Adrenal gland (tissue), 12 donors: ENCODE measurements around the gene STAP2. TPM values are rescaled to one million over a fixed set of nuclear protein-coding genes. Genes with fewer than 3 reads are reported as not detected.

ENCODE experiments used
- DNase-seq, 7 donors: peaks; one replicate each; pipeline ENCODE4 v3.0.0-alpha.2; 2019 to 2020
- H3K27ac ChIP-seq, 5 donors: fragments of 200-600 bp; sonication (generic) in 4 of 5; 1 replicate in 3 of 5; 2 replicates in 2 of 5; pipeline versions ENCODE4 v1.5.1 to v1.8.0; 2016 to 2020; ENCODE audit warnings: mild to moderate bottlenecking in 1 of 5
- H3K27me3 ChIP-seq: fragments of 200-600 bp; 2 replicates; pipeline ENCODE4 v1.8.0; 2021
- H3K36me3 ChIP-seq, 2 donors: fragments of 200-600 bp; replicated peaks in 1 of 2; 1 replicate in 1 of 2; 2 replicates in 1 of 2; pipeline versions ENCODE4 v1.5.1 to v1.8.0; 2018 to 2022
- H3K4me1 ChIP-seq, 2 donors: fragments of 200-600 bp; replicated peaks in 1 of 2; 1 replicate in 1 of 2; 2 replicates in 1 of 2; pipeline versions ENCODE4 v1.5.1 to v1.8.0; 2018 to 2021
- H3K4me3 ChIP-seq, 4 donors: fragments of 200-600 bp; sonication (generic) in 3 of 4; one replicate each; pipeline ENCODE4 v1.5.1; 2016 to 2018
- H3K9me3 ChIP-seq, 3 donors: fragments of 200-600 bp; sonication (generic) in 1 of 3; replicated peaks in 1 of 3; 1 replicate in 2 of 3; 2 replicates in 1 of 3; pipeline versions ENCODE4 v1.5.1 to v1.8.0; 2016 to 2021
- POLR2A ChIP-seq, 2 donors: fragments of 450-650 bp; IDR thresholded peaks; one replicate each; pipeline ENCODE4 v1.6.1; 2017; ENCODE audit warnings: antibody characterized with exemption in 2 of 2, mild to moderate bottlenecking in 2 of 2, moderate library complexity in 1 of 2
- WGBS, 4 donors: extraction: QIAGEN DNeasy Blood & Tissue Kit in 2 of 4; methylation state at CpG; one replicate each; pipeline versions ENCODE4 v1.1.5 to v1.1.7; 2013 to 2017; 5-methylcytosine and 5-hydroxymethylcytosine counted together
- intact Hi-C, 2 donors: fragments of 100-400 bp; cut with DNase I; formaldehyde crosslinking; loops; one replicate each; pipeline versions ENCODE4 v1.14.1 to v1.15.0; 2022 to 2023
- polyA plus RNA-seq, 3 donors: library from polyadenylated mRNA; stranded (reverse); fragments of 200-250 nt in 2 of 3; fragments of 350-450 nt in 1 of 3; fragmentation: Illumina TruSeq in 1 of 3; extraction: RNeasy Lipid Tissue Mini Kit (QIAGEN cat#74804) in 1 of 3; gene quantifications; one replicate each; pipeline ENCODE4 v1.2.3, GENCODE V29; 2013 to 2014
- total RNA-seq, 9 donors: library from RNA; depleted of rRNA in 4 of 9; stranded (reverse); fragments of >200 nt in 4 of 9; fragments of 120-200 nt in 1 of 9; fragmentation: NEBNext Ultra II Directional in 1 of 9; extraction: Animal tissue kit (Norgen Biotek cat#: 25700) in 1 of 9; gene quantifications; one replicate each; pipeline versions ENCODE4 v1.1.0 to v1.2.4, GENCODE V29; 2013 to 2023
- TF ChIP-seq, protein P1 (sequence below), 6 experiments: fragments of 450-650 bp in 4 of 6; fragments of 200-600 bp in 2 of 6; sonication (generic) in 1 of 6; IDR thresholded peaks; 1 replicate in 5 of 6; 2 replicates in 1 of 6; pipeline versions ENCODE4 v1.5.1 to v1.8.0; 2016 to 2021; ENCODE audit warnings: antibody characterized with exemption in 6 of 6, mild to moderate bottlenecking in 2 of 6, moderate library complexity in 1 of 6
- donor health status: healthy with polysubstance abuse.
- donor health status: Bipolar disorder and iron deficiency.
- donor health status: DM: yes; HTN: yes; CAD: no.
- donor health status: DM: no; HTN: no; CAD: no.
- donor health status: DM: no; HTN: no; CAD: no.
- donor health status: DM: yes; HTN: yes; CAD: no.

Gene STAP2
- total and polyA plus RNA-seq, 12 donors: 5.7 to 106 (median 36.5) TPM

GRCh38 chr19:4363571-4364304 lies 25.1 kb upstream of the STAP2 start:
- peak in 3 of 7 donors; percentile 13 to 34 (median 24) for DNase-seq
- WGBS, 4 donors: 87 to 100% (median 90%) methylated on average over 8 to 26 of the region's 26 CpGs
- TF ChIP-seq, protein P1, sequence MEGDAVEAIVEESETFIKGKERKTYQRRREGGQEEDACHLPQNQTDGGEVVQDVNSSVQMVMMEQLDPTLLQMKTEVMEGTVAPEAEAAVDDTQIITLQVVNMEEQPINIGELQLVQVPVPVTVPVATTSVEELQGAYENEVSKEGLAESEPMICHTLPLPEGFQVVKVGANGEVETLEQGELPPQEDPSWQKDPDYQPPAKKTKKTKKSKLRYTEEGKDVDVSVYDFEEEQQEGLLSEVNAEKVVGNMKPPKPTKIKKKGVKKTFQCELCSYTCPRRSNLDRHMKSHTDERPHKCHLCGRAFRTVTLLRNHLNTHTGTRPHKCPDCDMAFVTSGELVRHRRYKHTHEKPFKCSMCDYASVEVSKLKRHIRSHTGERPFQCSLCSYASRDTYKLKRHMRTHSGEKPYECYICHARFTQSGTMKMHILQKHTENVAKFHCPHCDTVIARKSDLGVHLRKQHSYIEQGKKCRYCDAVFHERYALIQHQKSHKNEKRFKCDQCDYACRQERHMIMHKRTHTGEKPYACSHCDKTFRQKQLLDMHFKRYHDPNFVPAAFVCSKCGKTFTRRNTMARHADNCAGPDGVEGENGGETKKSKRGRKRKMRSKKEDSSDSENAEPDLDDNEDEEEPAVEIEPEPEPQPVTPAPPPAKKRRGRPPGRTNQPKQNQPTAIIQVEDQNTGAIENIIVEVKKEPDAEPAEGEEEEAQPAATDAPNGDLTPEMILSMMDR (IDR thresholded peaks at IDR 0.05): no peak
- TF ChIP-seq POLR2A (IDR thresholded peaks at IDR 0.05): no peak
- peaks cover 23 to 30% of the 10 kb centered on the region in 2 donors for H3K4me1 ChIP-seq
- no peaks in the 10 kb centered on the region for H3K9me3 ChIP-seq
- H3K27me3 ChIP-seq: no peaks in the 10 kb centered on the region
- peak overlapping the region in 2 of 5 donors; percentile 39 to 47 for H3K27ac ChIP-seq
- intact Hi-C loops: loop anchor here in 1 of 2 donors (5.0 kb wide), 1 partner anchor 34 kb away; no protein-coding TSS in a partner anchor
- peaks cover 0 to 83% of the 10 kb centered on the region in 2 donors for H3K36me3 ChIP-seq
- H3K4me3 ChIP-seq: no peak overlapping the region

- peaks cover 16 to 22% of the 10 kb centered on the region in 2 donors for H3K4me1 ChIP-seq
- H3K9me3 ChIP-seq: no peaks in the 10 kb centered on the region
- WGBS, 4 donors: 62 to 76% (median 69%) methylated on average over 5 to 22 of the region's 22 CpGs
- no peaks in the 10 kb centered on the region for H3K27me3 ChIP-seq
- intact Hi-C loops: loop anchor here in 1 of 2 donors (5.0 kb wide), 1 partner anchor 34 kb away; no protein-coding TSS in a partner anchor
- peak overlapping the region in 2 of 5 donors; percentile 45 to 47 for H3K27ac ChIP-seq
- no peak for TF ChIP-seq POLR2A (IDR thresholded peaks at IDR 0.05)
- TF ChIP-seq, protein P1 (IDR thresholded peaks at IDR 0.05): peak in 2 of 6 experiments; percentile 9 to 20
- H3K36me3 ChIP-seq: peaks cover 0 to 87% of the 10 kb centered on the region in 2 donors
- no peak overlapping the region for H3K4me3 ChIP-seq
- DNase-seq: peak in 3 of 7 donors; percentile 16 to 43 (median 33)
These were observed 24.4 kb upstream of the STAP2 start for GRCh38 chr19:4362831-4363545.

DNA sequence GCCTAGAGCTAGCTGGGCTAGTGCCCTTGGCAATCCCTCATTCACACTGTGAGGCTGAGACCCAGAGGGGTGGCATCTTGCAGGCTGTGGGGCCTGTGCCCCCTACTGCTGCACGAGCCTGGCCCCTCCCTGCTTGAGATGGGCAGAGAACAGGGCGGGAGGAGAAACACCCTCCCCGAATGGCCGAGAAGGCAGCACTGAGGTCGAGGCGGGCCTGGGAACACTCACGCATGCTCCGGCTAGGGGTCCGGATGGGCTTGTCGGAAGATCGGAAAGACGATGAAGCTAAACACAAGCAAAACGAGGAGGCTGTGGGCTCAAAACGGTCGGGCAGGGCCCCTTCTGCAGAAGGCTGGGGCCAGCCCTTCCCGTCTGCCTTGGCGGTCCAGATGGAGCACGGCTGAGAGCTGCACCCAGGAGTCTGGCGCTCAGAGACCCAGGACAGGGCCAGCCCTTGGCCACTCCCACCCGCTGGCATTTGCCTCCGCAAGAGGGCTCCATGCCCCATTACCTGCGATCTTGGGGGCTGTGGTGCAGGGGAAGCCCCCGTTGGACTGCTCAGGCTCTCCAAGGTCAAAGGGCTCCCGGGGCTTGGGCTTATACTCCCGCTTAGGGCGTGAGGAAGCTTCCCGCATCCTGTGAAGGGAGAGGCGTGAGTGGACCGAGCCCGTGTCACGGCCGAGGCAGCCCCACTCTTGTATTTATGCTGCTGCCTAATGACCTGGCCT lies 23.6 kb upstream of the STAP2 start:
- no peak for TF ChIP-seq POLR2A (IDR thresholded peaks at IDR 0.05)
- TF ChIP-seq, protein P1 (IDR thresholded peaks at IDR 0.05): no peak
- H3K36me3 ChIP-seq: peaks cover 0 to 86% of the 10 kb centered on the region in 2 donors
- peak in 3 of 7 donors; percentile 20 to 36 (median 31) for DNase-seq

More for the DNA sequence above, 23.6 kb upstream of the STAP2 start:
- WGBS, 4 donors: 87 to 92% (median 88%) methylated on average over 18 to 32 of the region's 32 CpGs
- peaks cover 13 to 18% of the 10 kb centered on the region in 2 donors for H3K4me1 ChIP-seq
- no peak overlapping the region for H3K4me3 ChIP-seq
- no peaks in the 10 kb centered on the region for H3K9me3 ChIP-seq
- no peaks in the 10 kb centered on the region for H3K27me3 ChIP-seq
- intact Hi-C loops: loop anchor here in 1 of 2 donors (5.0 kb wide), 1 partner anchor 35 kb away; no protein-coding TSS in a partner anchor
- peak overlapping the region in 2 of 5 donors; percentile 75 to 83 for H3K27ac ChIP-seq
